OCI-LY1 (cell line): ENCODE data around the gene PDE5A.

Source experiments
- CTCF ChIP-seq: fragments of 200-600 bp; sonication (generic), shearing (Covaris generic); IDR thresholded peaks from 2 replicates; pipeline ENCODE4 v1.5.1; 2017; ENCODE audit warnings: mild to moderate bottlenecking, antibody characterized with exemption, low read length, moderate library complexity, mixed read lengths
- EZH2 ChIP-seq: fragments of 200-600 bp; sonication (generic), shearing (Covaris generic); IDR thresholded peaks from 2 replicates; pipeline ENCODE4 v1.8.0; 2017; ENCODE audit warnings: borderline replicate concordance, mixed run types, mild to moderate bottlenecking, antibody characterized with exemption, low read length, moderate library complexity, mixed read lengths

- TF ChIP-seq CTCF (no peak), EZH2 (no peak)
These were observed 31.0 kb upstream of the PDE5A start for GRCh38 chr4:119659576-119659975.
